GM18519 (cell line): ENCODE data around the gene KRTAP4-12.
"Not testable (repeated sequence)": the region's sequence is repeated elsewhere in the genome, so short reads cannot be mapped to it uniquely, and the experiment has no call there.

ENCODE experiments used
- ATAC-seq: cut with Tn5 transposase; IDR thresholded peaks from one replicate; pipeline ENCODE4 v1.9.1; 2021; ENCODE audit warnings: mild to moderate bottlenecking, moderate library complexity; ENCODE audit not compliant: unreplicated experiment, low FRiP score

KRTAP4-12 gene

DNA sequence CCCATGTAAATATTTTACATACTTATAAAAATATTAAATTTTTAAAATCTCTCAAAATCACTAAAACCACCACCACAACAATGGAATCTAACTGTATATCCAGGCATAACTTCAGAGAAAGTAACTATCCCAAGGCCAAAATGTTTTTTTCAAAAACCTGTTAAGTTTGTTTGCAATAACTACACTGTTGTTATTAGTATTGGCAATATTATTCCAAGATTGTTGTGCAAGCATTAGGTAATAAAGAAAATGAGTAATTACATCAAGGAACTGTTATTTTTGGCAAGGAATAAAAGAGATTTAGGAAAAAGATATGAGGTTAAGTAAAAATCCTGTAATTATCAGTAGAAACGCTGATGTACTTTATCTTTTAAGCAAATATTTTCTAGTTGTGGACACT lies 3.4 kb upstream of the KRTAP4-12 start:
- no peak for ATAC-seq

- ATAC-seq: no peak
These were observed 2.4 kb upstream of the KRTAP4-12 start for GRCh38 chr17:41126412-41126811.

GRCh38 chr17:41125064-41125463 lies 1.1 kb upstream of the KRTAP4-12 start:
- no peak for ATAC-seq

- not testable (repeated sequence) for ATAC-seq
These were observed 541 bp downstream of the KRTAP4-12 start for GRCh38 chr17:41123292-41123990.

DNA sequence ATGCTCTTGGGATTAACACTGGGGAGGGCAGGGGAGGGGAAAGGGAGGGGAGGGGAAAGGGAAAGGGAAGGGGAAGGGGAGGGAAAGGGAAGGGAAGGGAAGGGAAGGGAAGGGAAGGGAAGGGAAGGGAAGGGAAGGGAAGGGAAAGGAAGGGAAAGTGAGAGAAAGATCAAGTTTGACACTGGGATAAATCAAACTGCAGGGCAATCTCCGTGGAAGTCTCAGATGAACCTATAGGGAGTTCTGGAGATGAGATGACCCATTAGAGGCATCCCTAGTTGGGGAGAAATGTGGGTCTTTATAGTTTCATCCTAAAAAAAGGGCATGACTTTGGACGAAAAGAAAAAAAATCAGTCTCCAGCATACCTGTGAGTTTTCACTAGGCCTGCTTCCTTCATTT lies 2.2 kb downstream of the KRTAP4-12 start:
- no peak for ATAC-seq

GRCh38 chr17:41119696-41120690 lies 4.0 kb downstream of the KRTAP4-12 start:
- not testable (repeated sequence) for ATAC-seq

GRCh38 chr17:41118721-41119120 lies 5.3 kb downstream of the KRTAP4-12 start:
- ATAC-seq: no peak

DNA sequence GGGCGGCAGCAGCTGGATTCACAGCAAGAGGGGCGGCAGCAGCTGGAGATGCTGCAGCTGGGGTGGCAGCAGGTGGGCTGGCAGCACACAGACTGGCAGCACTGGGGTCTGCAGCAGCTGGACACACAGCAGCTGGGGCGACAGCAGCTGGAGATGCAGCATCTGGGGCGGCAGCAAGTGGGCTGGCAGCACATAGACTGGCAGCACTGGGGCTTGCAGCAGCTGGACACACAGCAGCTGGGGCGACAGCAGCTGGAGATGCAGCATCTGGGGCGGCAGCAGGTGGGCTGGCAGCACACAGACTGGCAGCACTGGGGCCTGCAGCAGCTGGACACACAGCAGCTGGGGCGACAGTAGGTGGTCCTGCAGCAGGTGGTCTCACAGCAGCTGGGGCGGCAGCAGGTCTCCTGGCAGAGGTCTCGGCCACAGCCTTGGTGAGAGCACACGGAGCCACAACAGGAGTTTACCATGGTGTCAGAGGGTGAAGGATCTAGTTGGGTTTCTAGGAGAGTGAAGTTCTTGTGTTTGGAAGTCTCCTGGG lies 6.1 kb downstream of the KRTAP4-12 start, which contains the start of gene KRTAP4-11:
KRTAP4-11 (minus strand) TSS at position 528 of the 541 bp plus-strand sequence; CDS start at position 470, 58 bp downstream.
- ATAC-seq: not testable (repeated sequence)

DNA sequence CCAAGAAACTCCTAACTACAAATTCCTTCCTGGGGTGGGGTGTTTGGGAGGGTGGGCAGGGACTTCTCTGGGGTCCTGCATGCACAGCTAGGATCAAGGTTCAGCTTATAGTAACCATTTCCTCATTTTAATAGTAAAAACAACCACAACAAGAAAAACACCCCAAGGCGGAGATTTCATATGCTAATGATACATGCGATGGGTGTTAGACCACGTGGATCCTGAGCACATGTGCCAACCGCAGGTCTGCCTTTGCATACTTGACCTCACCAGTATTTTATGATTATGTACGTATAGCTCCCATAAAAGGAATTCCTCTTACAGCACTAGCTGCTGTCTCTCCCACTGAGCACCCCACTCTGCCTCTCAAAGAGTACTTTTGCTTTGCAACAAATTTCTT lies 7.7 kb downstream of the KRTAP4-12 start:
- no peak for ATAC-seq

DNA sequence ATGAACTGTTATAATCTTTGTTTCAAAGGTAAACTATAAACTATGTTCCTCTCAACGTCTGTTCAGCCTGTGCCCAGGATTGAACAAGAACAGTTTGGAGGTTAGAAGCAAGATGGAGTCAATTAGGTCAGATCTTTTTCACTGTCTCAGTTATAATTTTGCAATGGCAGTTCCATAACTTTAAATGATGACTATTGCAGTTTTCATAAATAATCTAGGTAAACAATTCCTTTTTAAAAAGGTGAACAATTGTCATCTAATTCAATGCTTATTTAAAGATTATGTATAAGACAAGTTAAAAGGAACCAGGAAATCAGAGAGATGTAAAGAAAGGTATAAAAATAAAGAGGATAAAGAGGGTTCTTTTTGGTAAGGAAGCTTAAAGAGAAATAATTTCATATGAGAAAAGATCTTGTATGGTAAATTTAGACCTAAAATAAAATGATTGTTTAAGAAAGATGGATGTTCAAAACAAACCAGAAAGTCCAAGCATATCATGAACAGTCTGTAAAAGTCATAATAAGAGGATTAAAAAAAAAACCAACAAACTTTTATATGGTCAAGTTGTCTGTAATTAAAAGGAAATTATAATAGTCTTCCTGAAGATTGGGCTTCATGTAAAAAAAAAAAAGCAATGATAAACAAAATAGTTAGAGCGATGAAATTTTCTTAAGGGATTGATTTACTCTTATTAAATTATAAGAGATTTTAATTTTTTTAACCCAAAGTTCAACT lies 12.7 kb downstream of the KRTAP4-12 start:
- no peak for ATAC-seq

DNA sequence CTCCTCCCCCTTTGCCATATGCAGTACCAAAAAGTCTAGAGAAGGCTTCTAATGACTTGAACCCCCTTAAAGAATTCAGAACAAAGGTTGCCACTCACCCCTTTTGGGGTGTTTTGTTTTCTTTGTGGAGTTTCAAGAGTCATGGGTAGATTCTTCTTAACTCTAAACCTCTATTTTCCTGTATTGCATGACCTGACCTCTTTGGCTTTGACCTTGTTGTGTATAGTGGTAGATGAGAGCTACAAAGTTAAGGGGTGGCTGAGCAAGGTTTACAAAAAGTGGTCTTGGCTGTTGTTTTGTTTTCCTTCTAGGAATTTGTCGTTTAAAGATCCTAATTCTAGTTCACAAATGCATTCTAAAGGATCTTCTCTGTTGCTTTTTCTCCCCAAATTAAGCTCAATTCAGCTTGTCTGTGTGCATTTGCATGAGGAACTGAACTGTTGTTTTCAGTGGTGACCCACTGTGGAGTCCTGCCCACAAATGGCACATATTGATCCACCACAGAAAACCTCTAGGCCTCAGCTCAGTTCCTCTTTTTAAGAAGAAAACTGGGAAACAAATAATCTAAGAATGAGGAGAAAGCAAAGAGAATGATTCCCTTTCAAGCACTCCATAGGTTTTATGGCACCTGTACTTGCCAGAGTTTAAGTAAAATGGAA lies 15.1 kb downstream of the KRTAP4-12 start:
- not testable (repeated sequence) for ATAC-seq

DNA sequence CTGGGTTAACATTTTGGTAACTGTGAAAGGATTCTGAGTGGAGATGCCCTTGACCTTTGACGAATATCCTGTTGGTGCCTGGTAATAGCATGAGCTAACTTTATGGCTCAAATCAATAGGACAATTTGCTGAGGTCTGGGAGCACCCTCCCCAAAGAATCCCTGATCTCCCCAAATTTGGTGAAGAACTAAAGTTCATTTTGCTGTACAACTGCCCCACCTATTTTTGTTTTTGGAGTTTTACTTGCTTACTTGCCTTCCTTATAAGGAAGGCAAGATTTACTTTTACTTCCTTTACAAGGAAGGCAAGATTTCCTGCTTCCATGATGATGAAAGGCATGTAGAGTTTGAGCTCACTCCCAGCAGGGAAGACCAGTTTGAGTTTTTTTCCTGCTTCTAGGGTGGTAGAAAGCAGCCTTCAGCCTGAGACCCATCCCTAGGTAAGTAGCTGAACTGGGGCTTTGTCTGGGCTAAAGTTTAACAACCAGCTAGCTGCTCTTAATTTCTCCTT lies 16.0 kb downstream of the KRTAP4-12 start:
- ATAC-seq: no peak

DNA sequence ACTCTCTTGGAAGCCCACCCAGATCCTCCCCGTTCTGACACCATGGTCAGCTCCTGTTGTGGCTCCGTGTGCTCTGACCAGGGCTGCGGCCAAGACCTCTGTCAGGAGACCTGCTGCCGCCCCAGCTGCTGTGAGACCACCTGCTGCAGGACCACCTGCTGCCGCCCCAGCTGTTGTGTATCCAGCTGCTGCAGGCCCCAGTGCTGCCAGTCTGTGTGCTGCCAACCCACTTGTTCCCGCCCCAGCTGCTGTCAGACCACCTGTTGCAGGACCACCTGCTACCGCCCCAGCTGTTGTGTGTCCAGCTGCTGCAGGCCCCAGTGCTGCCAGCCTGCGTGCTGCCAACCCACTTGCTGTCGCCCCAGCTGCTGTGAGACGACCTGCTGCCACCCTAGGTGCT lies 18.6 kb downstream of the KRTAP4-12 start, which contains the start of gene KRTAP4-9:
KRTAP4-9 (plus strand) TSS at position 43 of the 400 bp plus-strand sequence; CDS start at position 43, 0 bp downstream.
- not testable (repeated sequence) for ATAC-seq

GRCh38 chr17:41104386-41105038 lies 19.5 kb downstream of the KRTAP4-12 start:
- ATAC-seq: not testable (repeated sequence)

- ATAC-seq: no peak
These were observed 20.1 kb downstream of the KRTAP4-12 start for GRCh38 chr17:41103896-41104295.

- no peak for ATAC-seq
These were observed 22.3 kb downstream of the KRTAP4-12 start, which contains the start of gene KRTAP4-16 for GRCh38 chr17:41101586-41102259. KRTAP4-16 (minus strand) TSS chr17:41102209; CDS start chr17:41102209, 0 bp downstream.

- ATAC-seq: not testable (repeated sequence)
These were observed 24.1 kb downstream of the KRTAP4-12 start for GRCh38 chr17:41099682-41100480.
